IMR-90 (cell line): ENCODE data around the gene GALNT8. TPM values are rescaled to one million over a fixed set of nuclear protein-coding genes. Genes with fewer than 3 reads are reported as not detected.

Experiments
- ATAC-seq: fragments of 200-7000 bp; cut with Tn5 transposase; 2 replicates; pipeline ENCODE4 v1.9.1; 2020; ENCODE audit warnings: low read depth, mild to moderate bottlenecking, moderate library complexity
- BruUV-seq: library from RNA; stranded (reverse); fragments of 400-500 nt; replicated peaks from 2 replicates; lab custom pipeline; 2021; lab: Mats Ljungman, UMichigan
- CTCF ChIA-PET: fragments of 300-600 bp; formaldehyde crosslinking; extraction: SDS; loops from one replicate; lab custom pipeline; 2021; ENCODE audit warnings: antibody characterized with exemption; lab: Yijun Ruan, JAX
- POLR2A ChIA-PET: fragments of 300-600 bp; sonication (Branson Sonifier 250); formaldehyde crosslinking; loops from one replicate; lab custom pipeline; 2022; ENCODE audit warnings: antibody characterized with exemption; ENCODE audit not compliant: unreplicated experiment; lab: Charles Lee
- DNase-seq: peaks from one replicate; pipeline ENCODE4 v3.0.0; 2013
- H2AFZ ChIP-seq: replicated peaks from 2 replicates; pipeline ENCODE3; 2013; ENCODE audit warnings: low read length, mild to moderate bottlenecking; ENCODE audit not compliant: poor library complexity
- H2AK5ac ChIP-seq: 2 replicates; pipeline ENCODE4 v1.6.1; 2013; ENCODE audit warnings: low read depth, low read length, inconsistent platforms
- H2AK9ac ChIP-seq: replicated peaks from 2 replicates; pipeline ENCODE3; 2013; ENCODE audit warnings: mild to moderate bottlenecking, low read depth, low read length, moderate library complexity; ENCODE audit not compliant: poor library complexity
- H2BK120ac ChIP-seq: 2 replicates; pipeline ENCODE4 v1.6.1; 2013; ENCODE audit warnings: low read depth, low read length, inconsistent platforms
- H2BK15ac ChIP-seq: 3 replicates; pipeline ENCODE4 v1.6.1; 2013; ENCODE audit warnings: low read depth, low read length, inconsistent platforms
- H2BK20ac ChIP-seq: 2 replicates; pipeline ENCODE4 v1.6.1; 2013; ENCODE audit warnings: low read depth, mild to moderate bottlenecking, inconsistent platforms, low read length, moderate library complexity
- H2BK5ac ChIP-seq: 2 replicates; pipeline ENCODE4 v1.6.1; 2013; ENCODE audit warnings: mild to moderate bottlenecking, low read depth, low read length, inconsistent platforms; ENCODE audit not compliant: poor library complexity, severe bottlenecking
- H3K14ac ChIP-seq: replicated peaks from 2 replicates; pipeline ENCODE4 v1.6.1; 2013; ENCODE audit warnings: low read depth, low read length, inconsistent platforms
- H3K18ac ChIP-seq: 2 replicates; pipeline ENCODE4 v1.6.1; 2013; ENCODE audit warnings: low read depth, low read length, control low read depth
- H3K23ac ChIP-seq: 2 replicates; pipeline ENCODE4 v1.6.1; 2013; ENCODE audit warnings: low read depth, low read length, inconsistent platforms
- H3K27ac ChIP-seq: 2 replicates; pipeline ENCODE4 v1.5.1; 2013; ENCODE audit warnings: mild to moderate bottlenecking, control low read depth, low read length; ENCODE audit not compliant: insufficient read depth
- H3K27me3 ChIP-seq: 2 replicates; pipeline ENCODE4 v1.6.1; 2013; ENCODE audit warnings: low read length; ENCODE audit not compliant: control insufficient read depth, insufficient read depth
- H3K36me3 ChIP-seq: 2 replicates; pipeline ENCODE4 v1.6.1; 2013; ENCODE audit warnings: low read length, mixed read lengths; ENCODE audit not compliant: control insufficient read depth, insufficient read depth
- H3K4ac ChIP-seq: 2 replicates; pipeline ENCODE4 v1.6.1; 2013; ENCODE audit warnings: low read depth, low read length, inconsistent platforms
- H3K4me1 ChIP-seq: 2 replicates; pipeline ENCODE4 v1.6.1; 2013; ENCODE audit warnings: low read length, mixed read lengths; ENCODE audit not compliant: control insufficient read depth, insufficient read depth
- H3K4me2 ChIP-seq: 2 replicates; pipeline ENCODE4 v1.6.1; 2013; ENCODE audit warnings: low read depth, mild to moderate bottlenecking, control low read depth, low read length, moderate library complexity
- H3K4me3 ChIP-seq: 2 replicates; pipeline ENCODE4 v1.5.1; 2013; ENCODE audit warnings: low read depth, mild to moderate bottlenecking, control low read depth, low read length, moderate library complexity; ENCODE audit not compliant: insufficient read depth
- H3K56ac ChIP-seq: 2 replicates; pipeline ENCODE4 v1.6.1; 2013; ENCODE audit warnings: low read length, inconsistent platforms; ENCODE audit not compliant: insufficient read depth; ENCODE audit errors: extremely low read depth
- H3K79me1 ChIP-seq, 2 experiments: 2 replicates each; pipeline ENCODE4 v1.6.1; 2013; ENCODE audit warnings: low read length in 2 of 2, inconsistent platforms in 1 of 2, low read depth in 1 of 2
- H3K9ac ChIP-seq: 2 replicates; pipeline ENCODE4 v1.6.1; 2013; ENCODE audit warnings: low read depth, low read length, control low read depth
- H3K9me1 ChIP-seq: 2 replicates; pipeline ENCODE4 v1.6.1; 2013; ENCODE audit warnings: low read length, inconsistent platforms; ENCODE audit not compliant: insufficient read depth
- H3K9me3 ChIP-seq: 2 replicates; pipeline ENCODE4 v1.6.1; 2013; ENCODE audit warnings: low read length; ENCODE audit not compliant: control insufficient read depth, insufficient read depth
- H4K20me1 ChIP-seq: 2 replicates; pipeline ENCODE4 v1.6.1; 2013; ENCODE audit warnings: low read length, inconsistent platforms; ENCODE audit not compliant: insufficient read depth
- H4K5ac ChIP-seq: 2 replicates; pipeline ENCODE4 v1.6.1; 2013; ENCODE audit warnings: mild to moderate bottlenecking, low read depth, low read length, control low read depth
- H4K8ac ChIP-seq, 2 experiments: 2 replicates each; pipeline ENCODE4 v1.6.1; 2013; ENCODE audit warnings: low read depth in 2 of 2, low read length in 2 of 2, control low read depth in 1 of 2, inconsistent platforms in 1 of 2
- H4K91ac ChIP-seq: 2 replicates; pipeline ENCODE4 v1.6.1; 2013; ENCODE audit warnings: low read depth, low read length, inconsistent platforms; ENCODE audit not compliant: insufficient read depth
- FOS ChIP-seq: fragments of 150-350 bp; IDR thresholded peaks from 2 replicates; pipeline ENCODE4 v1.6.1; 2016; ENCODE audit warnings: low read depth, low read length
- MAZ ChIP-seq: IDR thresholded peaks from 2 replicates; pipeline ENCODE4 v1.6.1; 2012; ENCODE audit warnings: low read depth, mild to moderate bottlenecking, low read length, improper control_type of control experiment, moderate library complexity, borderline replicate concordance
- RCOR1 ChIP-seq: IDR thresholded peaks from 2 replicates; pipeline ENCODE4 v1.6.1; 2012; ENCODE audit warnings: mild to moderate bottlenecking, low read length, improper control_type of control experiment; ENCODE audit not compliant: insufficient replicate concordance
- WGBS, 2 experiments: methylation state at CpG; one replicate each; pipeline versions ENCODE4 v1.1.5 to v1.1.7; 2013; ENCODE audit warnings: missing lambda C conversion rate in 2 of 2; ENCODE audit not compliant: insufficient read length in 1 of 2; ENCODE audit errors: extremely low coverage in 2 of 2; 5-methylcytosine and 5-hydroxymethylcytosine counted together
- dilution Hi-C: fragments of 300-500 bp; cut with HindIII; formaldehyde crosslinking; loops from one replicate; pipeline ENCODE4 v1.14.3; 2018; ENCODE audit warnings: low sequenced_read_pairs; ENCODE audit not compliant: unreplicated experiment
- in situ Hi-C: fragments of 300-500 bp; cut with MboI; formaldehyde crosslinking; loops from 3 replicates; pipeline ENCODE4 v1.14.3; 2019; ENCODE audit warnings: low sequenced_read_pairs, inconsistent platforms, mixed read lengths
- intact Hi-C: fragments of 100-400 bp; cut with micrococcal nuclease; formaldehyde crosslinking; loops from 2 replicates; pipeline ENCODE4 v1.10.0; 2022
- polyA plus RNA-seq, 3 experiments: library from polyadenylated mRNA; depleted of rRNA; stranded (reverse); fragments of >200 nt; gene quantifications; 2 replicates each; pipeline ENCODE4 v1.2.3, GENCODE V29; 2012; ENCODE audit warnings: low replicate concordance in 1 of 3
- total RNA-seq: library from RNA; depleted of rRNA; stranded (reverse); fragments of >200 nt; gene quantifications from 2 replicates; pipeline ENCODE4 v1.2.3, GENCODE V29; 2012
- TF ChIP-seq, protein P1 (sequence below): fragments of 150-350 bp; IDR thresholded peaks from 2 replicates; pipeline ENCODE4 v1.6.1; 2017; ENCODE audit warnings: mild to moderate bottlenecking, antibody characterized with exemption, low read length, low read depth

Gene GALNT8
- total and polyA plus RNA-seq, 2 of the 4 experiments (the other 2 are of a cell fraction) = not detected

DNA sequence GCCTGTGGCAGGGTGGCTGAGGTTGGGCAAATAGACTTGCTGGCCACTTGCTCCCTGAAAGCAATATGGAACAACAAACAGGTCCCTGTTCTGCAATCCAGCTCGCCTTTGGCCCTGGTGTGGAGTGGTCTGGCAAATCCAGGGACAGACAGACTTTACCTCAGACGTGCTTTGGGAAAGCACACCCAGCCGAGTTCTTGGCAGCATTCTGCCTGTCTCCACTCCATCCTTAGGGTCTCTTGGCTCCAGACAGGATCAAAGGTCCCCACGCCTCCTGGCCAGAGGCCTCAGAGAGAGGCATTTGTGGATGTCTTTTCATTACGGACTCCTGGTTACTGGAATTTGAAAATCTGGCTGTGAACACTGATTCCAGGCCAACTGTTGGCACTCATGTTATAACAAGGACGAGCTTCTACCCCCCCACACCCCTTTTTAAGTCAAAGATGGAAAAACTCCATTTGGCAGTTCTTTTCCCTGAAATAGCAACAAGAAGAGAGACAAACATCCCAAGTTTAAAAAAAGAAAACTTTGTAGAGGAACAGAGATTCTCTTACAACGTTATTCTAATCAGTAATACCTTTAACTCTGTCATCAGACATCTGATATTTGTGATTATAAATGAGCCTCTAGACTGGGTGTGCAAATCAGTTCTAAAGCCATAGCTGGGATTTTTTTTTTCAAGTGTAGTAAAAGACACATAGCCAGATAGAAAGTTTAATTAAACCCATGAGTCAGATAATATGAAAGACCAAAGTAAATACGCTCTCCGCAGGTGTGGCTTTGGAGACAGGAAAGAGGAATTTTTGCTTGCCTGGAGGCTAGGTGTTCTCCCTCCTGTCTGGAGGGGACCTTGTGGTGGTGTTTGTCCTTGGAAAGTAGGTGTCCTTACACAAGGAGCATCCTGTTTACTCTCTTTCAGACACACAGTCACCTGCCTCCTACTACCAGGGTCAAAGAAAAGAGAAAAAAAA, 60.7 kb downstream of the GALNT8 start:
- Histone ChIP-seq H2BK5ac (no peak overlapping the region), H4K91ac (no peak overlapping the region), H2AFZ (no peak overlapping the region), H2AK9ac (no peak overlapping the region), H3K79me1 (no peaks in the 10 kb centered on the region), H3K23ac (no peak overlapping the region), H4K5ac (no peak overlapping the region), H3K18ac (no peak overlapping the region), H3K14ac (no peak overlapping the region), H3K27ac (no peak overlapping the region), H2AK5ac (no peak overlapping the region), H2BK120ac (no peak overlapping the region), H3K4ac (no peak overlapping the region), H3K9me3 (no peaks in the 10 kb centered on the region; the same call in 1 of the 2 replicates), H3K4me1 (no peaks in the 10 kb centered on the region), H3K9ac (no peak overlapping the region), H3K9me1 (no peaks in the 10 kb centered on the region), H3K36me3 (no peaks in the 10 kb centered on the region), H3K27me3 (peaks cover 2% of the 10 kb centered on the region; the same call in 1 of the 2 replicates), H3K4me2 (no peak overlapping the region), H4K8ac (no peak overlapping the region), H2BK15ac (no peak overlapping the region), H3K4me3 (no peak overlapping the region), H3K56ac (no peak overlapping the region), H2BK20ac (no peak overlapping the region), H4K20me1 (no peaks in the 10 kb centered on the region)
- POLR2A ChIA-PET = no interaction called here
- TF ChIP-seq MAZ (no peak), RCOR1 (no peak), FOS (no peak)
- TF ChIP-seq, protein P1, sequence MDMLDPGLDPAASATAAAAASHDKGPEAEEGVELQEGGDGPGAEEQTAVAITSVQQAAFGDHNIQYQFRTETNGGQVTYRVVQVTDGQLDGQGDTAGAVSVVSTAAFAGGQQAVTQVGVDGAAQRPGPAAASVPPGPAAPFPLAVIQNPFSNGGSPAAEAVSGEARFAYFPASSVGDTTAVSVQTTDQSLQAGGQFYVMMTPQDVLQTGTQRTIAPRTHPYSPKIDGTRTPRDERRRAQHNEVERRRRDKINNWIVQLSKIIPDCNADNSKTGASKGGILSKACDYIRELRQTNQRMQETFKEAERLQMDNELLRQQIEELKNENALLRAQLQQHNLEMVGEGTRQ = no peak
- whole genome bisulfite sequencing, 2 experiments = 0% methylated on average over 1 of the region's 9 CpGs; no CpG with 5 or more reads in 1 of the 2 experiments
- ATAC-seq = no peak
- no peak for DNase-seq
- CTCF ChIA-PET = no interaction called here
- dilution Hi-C loops (no loop called here), intact Hi-C loops (no loop called here), in situ Hi-C loops (no loop called here)
- BruUV-seq = no TSS peak
